GM19452 (cell line): ENCODE data around the gene KCNK3.
"Not testable (repeated sequence)": the region's sequence is repeated elsewhere in the genome, so short reads cannot be mapped to it uniquely, and the experiment has no call there.

Experiments
- ATAC-seq: cut with Tn5 transposase; IDR thresholded peaks from one replicate; pipeline ENCODE4 v1.9.1; 2021; ENCODE audit not compliant: unreplicated experiment

The KCNK3 gene

DNA sequence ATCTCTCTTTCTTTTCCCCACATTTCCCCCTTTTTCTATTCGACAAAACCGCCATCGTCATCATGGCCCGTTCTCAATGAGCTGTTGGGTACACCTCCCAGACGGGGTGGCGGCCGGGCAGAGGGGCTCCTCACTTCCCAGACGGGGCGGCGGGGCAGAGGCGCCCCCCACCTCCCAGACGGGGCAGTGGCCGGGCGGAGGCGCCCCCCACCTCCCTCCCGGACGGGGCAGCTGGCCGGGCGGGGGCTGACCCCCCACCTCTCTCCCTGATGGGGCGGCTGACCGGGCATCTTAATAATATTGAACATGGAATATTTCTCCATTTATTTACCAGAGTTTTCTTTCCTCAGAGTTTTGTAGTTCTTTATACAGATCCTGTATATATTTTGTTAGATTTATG is 27.2 kb upstream of the KCNK3 start:
- not testable (repeated sequence) for ATAC-seq

GRCh38 chr2:26666671-26667070 is 25.9 kb upstream of the KCNK3 start:
- no peak for ATAC-seq

DNA sequence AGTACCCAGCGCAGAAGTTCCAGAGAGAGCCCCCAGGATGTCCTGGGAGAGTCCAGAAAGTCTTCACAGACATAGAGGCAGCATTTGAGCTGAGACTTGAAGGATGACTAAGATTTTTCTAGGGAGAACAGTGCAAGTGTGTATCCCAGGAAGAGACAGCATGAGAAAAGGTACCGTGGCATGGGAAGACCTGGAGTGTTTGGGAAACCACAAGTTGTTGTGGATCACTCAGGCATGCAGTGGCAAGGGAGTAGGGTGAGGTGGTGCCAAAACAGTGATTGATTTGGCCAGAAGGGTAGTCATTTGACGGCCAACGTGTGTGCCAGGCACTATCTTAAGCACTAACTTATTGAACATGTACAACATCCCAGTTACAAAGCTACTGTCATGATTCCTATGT is 24.5 kb upstream of the KCNK3 start:
- no peak for ATAC-seq

DNA sequence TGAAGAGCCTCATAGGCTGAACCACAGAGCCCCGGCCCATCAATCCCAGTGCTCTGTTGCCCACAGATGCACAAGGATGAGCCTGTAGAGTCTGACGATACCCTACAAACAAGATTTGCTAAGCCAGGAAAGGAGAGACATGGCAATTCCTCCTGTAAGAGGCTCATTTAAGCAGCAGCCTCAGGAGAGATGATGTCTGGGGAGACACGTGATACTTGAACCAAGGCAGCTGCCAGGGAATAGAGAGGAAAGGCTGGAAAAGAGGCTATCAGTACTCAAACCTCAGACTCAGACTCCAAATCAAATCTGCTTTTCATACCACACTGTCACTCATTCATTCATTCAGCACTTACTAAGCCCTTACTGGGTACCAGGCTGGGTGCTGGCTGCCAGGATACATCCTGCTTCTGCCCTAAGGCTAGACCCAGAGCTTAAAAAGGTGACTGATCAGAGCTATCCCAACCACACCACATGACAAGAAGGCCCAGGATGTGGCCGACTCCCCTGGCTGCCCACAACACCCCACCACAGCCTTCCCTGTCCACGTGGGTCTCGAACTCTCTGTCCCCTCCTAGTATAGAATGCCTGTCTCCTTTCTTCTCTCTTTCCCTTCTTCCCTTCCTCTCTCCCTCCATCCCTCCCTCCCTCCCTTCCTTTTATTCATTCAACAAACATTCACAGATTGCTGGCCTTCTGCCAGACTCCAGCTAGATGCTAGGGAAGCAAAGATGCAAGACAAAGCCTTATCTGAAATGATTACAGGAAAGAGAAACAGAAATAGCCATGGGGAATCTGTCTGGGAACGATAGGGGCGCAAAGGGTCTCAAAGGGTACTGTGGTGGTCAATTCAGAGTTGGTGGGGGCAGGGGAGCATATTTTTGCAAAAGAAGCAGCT is 23.4 kb upstream of the KCNK3 start:
- no peak for ATAC-seq

GRCh38 chr2:26670171-26670570 is 22.4 kb upstream of the KCNK3 start:
- ATAC-seq: no peak

GRCh38 chr2:26670931-26671460 is 21.5 kb upstream of the KCNK3 start:
- ATAC-seq: no peak

GRCh38 chr2:26671691-26672090 is 20.8 kb upstream of the KCNK3 start:
- no peak for ATAC-seq

GRCh38 chr2:26672112-26672817 is 20.3 kb upstream of the KCNK3 start:
- no peak for ATAC-seq

- no peak for ATAC-seq
These were observed 19.6 kb upstream of the KCNK3 start for GRCh38 chr2:26672818-26673393.

- no peak for ATAC-seq
These were observed 18.3 kb upstream of the KCNK3 start for GRCh38 chr2:26674002-26674751.

- ATAC-seq: no peak
These were observed 17.8 kb upstream of the KCNK3 start for GRCh38 chr2:26674771-26675170.

DNA sequence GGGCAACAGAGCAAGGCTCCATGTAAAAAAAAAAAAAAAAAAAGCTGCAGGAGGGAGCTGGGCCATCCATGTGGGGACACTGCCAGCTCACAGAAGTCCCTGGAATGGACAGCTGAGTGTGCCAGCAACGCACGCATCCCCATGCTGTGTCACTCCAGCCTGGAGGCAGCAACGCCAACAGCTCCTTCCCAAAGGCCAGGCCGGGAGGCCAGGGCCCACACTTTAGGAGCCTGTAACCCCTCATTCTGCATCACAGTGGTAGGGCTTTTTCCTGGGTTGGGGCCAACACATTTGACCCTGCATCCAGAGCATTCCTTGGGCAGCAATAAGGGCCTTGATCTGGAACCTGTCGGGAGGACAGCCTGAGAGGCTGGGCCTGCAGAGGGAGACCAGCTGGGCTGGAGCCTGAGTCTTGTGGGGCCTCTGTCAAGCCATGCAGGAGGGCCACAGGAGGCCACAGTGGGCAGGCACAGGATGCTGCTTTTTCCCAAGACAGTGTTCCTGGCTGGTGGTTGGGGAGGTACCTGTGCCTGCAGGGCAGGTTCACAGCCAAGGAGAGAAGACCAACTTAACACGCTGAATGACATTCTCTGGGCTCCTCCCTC is 16.8 kb upstream of the KCNK3 start:
- ATAC-seq: no peak

GRCh38 chr2:26678035-26678434 is 14.5 kb upstream of the KCNK3 start:
- no peak for ATAC-seq

- ATAC-seq: no peak
These were observed 12.7 kb upstream of the KCNK3 start for GRCh38 chr2:26679867-26680266.

DNA sequence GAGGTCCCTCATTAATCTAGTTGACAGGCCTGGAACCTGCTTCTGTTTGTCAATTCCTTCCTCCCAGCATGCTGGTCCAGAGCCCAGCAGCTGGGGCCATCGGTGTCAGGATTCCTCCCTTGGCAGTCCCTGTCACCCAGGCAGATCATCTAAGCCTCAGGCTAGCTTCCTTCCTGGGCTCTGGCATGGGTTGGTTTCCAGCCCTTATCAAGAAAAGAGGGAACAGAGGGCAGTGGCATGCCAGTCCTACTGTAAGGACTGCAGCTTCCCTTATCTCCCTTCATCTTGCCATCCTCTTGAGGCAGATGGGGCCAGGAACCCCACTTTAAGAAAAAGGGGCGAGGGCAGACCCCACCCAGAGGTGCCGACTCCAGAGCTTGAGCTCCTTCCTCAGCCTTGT is 10.9 kb upstream of the KCNK3 start:
- no peak for ATAC-seq

DNA sequence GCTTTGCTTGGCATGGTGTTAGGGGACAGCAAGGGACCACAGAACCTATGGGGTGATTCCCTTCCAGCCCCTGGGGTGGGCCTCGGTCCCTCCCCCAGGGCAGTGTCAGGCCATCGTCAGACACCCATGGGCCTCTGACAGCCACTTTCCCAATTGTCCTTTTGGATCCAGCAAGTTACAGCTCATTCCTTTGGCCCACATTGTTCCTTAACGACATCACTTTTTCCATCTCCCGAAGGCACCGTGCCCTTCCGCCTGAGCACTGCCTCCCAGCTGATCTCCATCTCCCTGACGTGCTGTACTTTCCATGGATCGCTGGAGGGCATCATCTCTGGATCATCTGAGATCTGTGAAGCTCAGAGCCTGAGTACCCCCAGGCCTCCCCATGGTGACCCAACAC is 10.4 kb upstream of the KCNK3 start:
- no peak for ATAC-seq

DNA sequence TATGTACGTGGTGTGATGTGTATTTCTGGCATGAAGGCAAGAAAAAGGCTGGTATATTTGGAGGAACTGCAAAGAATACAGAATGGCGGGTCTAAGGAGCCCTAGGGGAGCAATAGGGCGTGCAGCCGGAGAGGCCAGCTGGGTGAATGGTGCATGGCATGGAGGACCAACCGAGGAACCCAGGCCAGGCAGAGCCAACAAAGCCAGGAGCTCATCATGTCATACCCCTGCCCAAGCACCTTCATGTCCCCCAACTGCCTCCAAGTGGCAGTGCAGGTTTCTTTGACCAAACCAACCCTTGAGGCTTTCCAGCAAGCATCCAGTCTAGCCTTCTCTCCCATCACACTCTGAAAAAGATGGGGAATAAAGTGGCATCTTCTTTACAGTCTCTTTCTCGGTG is 8.9 kb upstream of the KCNK3 start:
- no peak for ATAC-seq

DNA sequence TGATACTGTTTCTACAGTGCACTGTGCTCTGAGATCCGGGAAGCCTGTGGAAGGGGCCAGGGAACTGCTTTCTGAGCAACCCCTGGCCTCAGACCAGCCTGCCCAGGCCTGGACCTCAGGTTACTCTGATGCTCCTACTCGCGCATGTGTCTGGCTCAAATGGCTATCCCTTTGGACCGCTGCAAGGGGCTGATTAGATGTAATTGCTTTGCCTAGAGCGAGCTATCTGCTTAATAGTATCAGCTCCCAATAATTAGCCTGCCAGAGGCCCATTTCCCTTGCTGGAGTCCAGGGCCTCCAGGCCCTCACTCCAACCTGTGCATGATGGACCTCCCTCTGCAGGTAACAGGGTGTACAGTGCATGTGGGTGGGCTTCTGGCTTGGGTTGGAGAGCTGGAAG is 7.2 kb upstream of the KCNK3 start:
- ATAC-seq: no peak

DNA sequence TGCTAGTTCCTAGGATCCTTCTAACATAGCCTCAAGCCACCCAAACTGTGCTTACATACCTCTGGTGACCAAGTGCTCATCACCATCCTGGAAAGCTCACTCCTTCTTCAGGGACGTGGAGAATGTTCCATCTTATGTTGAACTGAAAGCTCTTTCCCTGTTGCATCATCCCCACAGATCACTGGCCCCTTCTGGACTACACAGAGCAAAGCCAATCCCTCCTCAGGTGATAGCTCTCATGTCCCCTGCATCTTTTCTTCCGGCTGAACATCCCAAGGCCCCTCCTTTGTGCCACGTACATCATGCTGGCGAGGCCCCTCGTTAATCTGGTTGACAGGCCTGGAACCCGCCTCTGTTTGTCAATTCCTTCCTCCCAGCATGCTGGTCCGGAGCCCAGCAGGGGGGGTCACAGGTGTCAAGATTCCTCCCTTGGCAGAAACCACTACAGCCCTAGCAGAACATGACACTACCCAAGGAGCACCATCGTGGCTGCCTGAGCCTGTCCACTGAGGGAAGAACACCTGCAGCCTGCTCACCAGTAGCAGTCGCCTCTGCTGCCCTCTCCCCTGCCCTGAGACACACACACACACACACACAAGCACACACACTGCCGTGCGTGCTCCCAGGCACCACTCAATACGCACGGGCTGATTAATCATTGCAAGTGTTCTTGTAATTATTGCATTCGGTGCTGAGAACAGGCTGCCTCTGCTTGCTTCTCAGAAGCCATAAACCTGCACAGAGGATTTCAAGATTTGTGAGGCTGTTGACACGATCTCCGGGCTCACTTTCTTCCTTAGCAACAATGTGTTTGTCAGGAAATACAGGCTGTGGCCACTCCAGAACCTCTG is 6.3 kb upstream of the KCNK3 start:
- no peak for ATAC-seq

DNA sequence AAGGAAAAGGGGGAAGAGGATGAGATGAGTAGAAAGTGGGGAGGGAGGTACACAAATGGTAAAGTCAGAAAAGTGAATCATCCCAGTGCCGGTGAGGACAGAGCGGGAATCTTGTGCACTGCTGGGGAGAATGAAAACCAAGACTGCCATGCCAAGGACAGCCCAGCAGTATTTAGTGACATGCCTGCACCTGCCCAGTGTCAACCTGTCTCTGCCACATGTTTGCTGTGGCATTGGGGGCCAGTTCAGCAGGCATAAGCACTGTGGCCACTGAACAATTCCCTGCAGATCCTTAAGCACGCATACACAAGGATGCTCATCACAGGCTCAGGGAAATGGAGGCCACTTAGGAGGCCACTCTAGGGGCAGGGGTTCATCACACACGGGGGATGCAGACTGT is 5.2 kb upstream of the KCNK3 start:
- no peak for ATAC-seq
